GM18951 (cell line): ENCODE measurements around the gene CPSF6.
"Not testable (repeated sequence)": the region's sequence is repeated elsewhere in the genome, so short reads cannot be mapped to it uniquely, and the experiment has no call there.

Source experiments
- POLR2A ChIP-seq: IDR thresholded peaks from 4 replicates; pipeline ENCODE4 v1.6.1; 2011; ENCODE audit warnings: mild to moderate bottlenecking; ENCODE audit not compliant: insufficient read length, insufficient read depth; ENCODE audit errors: extremely low read depth
- in situ Hi-C: fragments of 300-500 bp; cut with MboI; formaldehyde crosslinking; loops from one replicate; pipeline ENCODE4 v1.12.0; 2022; ENCODE audit warnings: low sequenced_read_pairs, mixed read lengths, inconsistent platforms; ENCODE audit not compliant: unreplicated experiment

Gene CPSF6

DNA sequence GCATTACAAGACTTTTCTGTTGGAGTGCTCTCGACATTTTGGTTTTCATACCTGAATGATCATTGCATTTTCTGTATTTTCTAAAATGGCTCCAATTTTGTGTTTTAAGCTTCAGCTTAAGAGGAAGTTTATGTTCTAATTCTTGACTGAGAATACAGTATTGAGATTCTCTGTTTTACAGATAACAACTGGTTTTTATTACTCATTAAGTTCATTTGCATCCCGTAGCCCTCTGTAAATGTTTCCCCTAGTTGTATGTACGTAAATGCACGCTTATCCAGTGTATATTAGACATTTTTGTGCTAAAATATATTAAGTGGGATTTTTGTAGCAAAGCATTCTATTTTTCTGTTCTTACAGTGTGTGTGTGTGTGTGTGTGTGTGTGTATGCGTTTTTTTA lies 33.1 kb downstream of the CPSF6 start:
- no peak for TF ChIP-seq POLR2A
- in situ Hi-C loops: no loop called here

DNA sequence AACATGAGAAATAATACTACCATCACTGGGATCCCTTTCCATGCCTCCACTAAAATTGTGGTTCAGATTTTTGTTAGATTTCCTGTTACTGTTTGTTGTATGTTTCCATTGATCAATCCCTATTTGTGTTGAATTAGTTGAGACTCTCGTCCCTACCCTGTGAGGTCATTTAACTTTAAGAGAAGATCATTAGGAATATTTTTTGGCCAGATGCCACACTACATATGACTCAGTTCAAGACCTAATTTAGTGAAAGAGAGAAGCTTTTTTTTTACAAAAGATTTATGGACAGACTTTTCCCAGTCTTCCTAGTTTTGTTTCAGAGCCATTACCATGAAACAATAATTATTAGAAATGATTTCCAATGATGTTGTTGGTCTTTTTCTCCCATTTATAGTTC lies 35.5 kb downstream of the CPSF6 start:
- no peak for TF ChIP-seq POLR2A

DNA sequence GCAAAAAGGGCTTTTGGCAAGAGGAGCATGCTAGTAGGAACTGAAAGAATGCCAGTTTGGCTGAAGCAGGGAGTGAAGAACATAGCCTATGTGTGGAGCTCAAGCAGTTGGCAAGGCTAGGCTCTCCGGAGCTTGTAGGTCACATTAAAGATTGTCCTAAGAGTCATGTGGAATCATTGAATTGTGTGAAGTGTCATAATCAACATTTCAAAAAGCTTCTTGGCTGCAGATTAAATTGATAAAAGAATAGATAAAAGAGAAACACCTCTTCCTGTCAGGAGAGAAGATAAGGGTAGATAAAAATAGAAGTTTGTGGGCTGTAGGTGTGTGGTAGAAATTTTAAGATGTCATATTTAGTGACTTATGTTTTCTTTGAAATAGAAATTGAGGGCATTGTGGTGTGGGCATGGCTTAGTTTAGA lies 36.1 kb downstream of the CPSF6 start:
- in situ Hi-C loops: no loop called here
- TF ChIP-seq POLR2A: no peak

More for the DNA sequence above, 35.5 kb downstream of the CPSF6 start:
- in situ Hi-C loops: no loop called here

DNA sequence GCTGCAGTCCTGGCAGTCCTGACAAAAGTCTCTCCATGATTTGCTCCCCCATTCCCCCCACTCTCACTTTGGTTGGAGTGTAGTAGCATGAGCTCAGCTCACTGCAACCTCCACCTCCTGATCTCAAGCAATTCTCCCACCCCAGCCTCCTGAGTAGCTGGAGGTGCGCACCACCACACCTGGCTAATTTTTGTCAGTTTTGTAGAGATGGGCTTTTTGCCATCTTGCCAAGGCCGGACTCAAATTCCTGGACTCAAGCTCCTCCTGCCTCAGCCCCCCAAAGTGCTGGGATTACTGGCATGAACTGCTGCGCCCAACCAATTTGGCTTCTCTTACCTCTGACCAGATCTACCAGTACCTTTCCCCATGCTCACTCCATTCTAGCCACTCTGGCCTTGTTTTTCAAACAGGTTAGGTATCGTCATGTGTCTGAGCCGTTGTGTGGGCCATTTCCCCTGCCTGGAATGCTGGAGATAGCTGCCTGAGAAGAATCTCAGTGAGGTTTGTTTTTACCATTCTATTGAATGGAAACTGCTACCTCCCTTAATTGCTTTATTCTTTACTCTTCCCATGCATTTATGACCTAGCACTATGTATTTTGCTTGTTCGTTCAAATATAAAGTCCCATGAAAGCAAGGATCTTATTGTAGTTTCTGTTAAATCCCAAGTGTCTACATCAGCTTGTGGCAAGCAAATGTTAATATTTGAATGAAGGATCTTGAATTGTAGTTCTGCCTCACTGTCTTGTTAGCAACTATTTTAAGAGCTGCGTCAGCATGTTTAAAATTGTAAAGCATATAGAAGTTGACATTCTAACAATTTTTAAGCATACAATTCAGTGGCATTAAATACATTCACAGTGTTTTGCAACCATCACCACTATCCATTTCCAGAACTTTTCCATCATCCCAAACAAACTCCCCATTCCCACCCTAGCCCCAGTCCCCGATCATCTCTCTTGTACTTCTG lies 39.7 kb downstream of the CPSF6 start:
- in situ Hi-C loops: no loop called here
- no peak for TF ChIP-seq POLR2A

DNA sequence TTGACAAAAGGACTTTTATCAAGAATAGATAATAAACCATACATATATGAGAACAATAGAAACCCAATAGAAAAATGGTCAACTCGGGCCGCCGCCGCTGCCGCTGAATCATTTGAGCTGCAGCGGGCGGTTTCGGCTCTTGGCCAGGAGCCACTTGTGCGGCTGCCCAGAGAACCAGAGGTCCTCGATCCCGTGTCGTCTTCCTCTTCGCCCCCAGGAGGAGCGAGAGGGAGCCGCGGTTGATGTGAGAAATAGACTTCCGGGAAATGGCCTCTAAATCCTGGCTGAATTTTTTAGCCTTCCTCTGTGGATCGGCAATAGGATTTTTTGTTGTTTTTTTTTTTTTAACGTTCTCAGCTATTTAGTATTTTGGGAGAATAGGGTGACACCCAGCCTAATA lies 44.8 kb downstream of the CPSF6 start:
- TF ChIP-seq POLR2A: no peak
- in situ Hi-C loops: no loop called here

DNA sequence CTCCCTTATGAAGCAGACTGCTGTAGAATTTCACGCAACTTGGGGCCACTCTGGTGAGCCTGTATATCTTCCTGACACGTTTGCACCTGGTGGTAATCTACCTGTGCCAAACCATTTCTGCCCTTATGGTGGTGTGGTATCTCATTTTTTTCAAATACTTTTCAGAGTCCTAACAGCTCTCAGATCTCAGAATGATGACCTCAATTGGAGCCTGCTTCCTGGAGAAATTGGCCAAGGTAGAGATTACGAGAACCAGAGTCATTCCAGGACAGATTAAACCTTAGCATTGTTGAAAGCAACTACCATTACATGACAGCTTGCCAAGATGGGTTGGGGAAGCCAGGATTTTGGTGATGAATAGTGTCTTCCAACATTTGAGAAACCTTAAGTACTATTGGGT lies 48.2 kb downstream of the CPSF6 start:
- no peak for TF ChIP-seq POLR2A
- in situ Hi-C loops: no loop called here

DNA sequence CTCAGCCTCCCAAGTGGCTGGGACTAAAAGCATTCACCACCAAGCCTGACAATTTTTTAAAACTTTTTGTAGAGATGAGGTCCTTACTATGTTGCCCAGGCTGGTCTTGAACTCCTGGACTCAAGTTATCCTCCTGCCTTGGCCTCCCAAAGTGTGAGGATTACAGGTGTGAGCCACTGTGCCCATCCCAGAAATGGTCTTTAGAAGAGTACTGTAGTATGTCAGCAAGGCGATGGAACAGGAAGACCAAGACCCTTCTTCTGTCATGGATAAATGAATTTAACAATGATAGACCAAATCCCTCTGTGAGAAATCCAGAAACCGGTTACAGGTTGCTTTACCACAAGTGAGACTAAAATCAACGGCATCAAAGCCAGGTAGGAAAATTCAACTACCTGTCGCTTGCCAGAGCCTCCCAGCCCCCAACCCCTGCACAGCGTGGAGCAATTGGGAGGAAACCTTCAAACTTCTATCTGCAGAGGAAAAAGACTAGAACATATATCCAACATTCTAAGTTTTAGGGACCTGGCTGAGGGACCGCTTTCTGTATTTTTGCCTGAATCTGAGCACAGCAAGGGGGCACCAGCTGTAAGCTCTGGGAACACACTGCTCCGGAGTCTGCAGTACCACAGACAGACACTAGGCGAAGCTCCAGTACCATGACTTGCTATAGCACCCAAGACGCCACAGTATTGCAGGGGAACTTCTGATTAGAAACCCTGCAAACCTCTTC lies 51.3 kb downstream of the CPSF6 start:
- in situ Hi-C loops: no loop called here
- no peak for TF ChIP-seq POLR2A

DNA sequence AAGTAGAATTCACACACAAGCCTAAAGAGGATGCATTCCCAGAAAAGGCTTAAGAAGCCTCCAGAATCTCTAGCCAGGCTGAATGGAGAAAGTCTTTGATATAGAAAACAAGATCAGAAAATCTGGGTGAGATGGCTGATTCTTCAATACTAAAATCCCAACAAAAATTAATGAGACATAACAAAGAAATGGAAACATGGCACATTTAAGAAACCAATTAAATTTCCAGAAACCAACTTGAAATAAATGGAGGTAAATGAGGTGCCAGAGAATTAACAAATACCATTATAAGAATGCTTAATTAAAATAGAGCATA lies 51.9 kb downstream of the CPSF6 start:
- in situ Hi-C loops: no loop called here
- TF ChIP-seq POLR2A: no peak

DNA sequence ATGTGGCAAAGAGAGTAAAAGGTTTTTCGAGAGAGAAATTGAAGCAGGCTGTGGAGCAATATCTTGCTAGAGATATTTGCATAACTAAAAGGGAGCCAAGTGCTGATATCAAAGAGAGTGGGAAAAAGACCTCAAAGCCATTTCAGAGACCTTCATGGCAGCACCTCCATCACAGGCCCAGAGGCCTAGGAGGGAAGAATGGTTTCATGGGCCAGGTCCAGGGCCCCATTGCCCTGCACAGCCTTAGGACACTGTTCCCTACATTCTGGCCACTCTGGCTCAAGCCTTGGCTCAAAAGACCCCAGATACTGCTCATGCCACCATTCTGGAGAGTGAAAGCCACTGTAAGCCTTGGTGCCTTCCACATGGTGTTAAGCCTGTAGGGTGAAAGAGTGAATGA lies 58.8 kb downstream of the CPSF6 start:
- TF ChIP-seq POLR2A: no peak
- in situ Hi-C loops: no loop called here

DNA sequence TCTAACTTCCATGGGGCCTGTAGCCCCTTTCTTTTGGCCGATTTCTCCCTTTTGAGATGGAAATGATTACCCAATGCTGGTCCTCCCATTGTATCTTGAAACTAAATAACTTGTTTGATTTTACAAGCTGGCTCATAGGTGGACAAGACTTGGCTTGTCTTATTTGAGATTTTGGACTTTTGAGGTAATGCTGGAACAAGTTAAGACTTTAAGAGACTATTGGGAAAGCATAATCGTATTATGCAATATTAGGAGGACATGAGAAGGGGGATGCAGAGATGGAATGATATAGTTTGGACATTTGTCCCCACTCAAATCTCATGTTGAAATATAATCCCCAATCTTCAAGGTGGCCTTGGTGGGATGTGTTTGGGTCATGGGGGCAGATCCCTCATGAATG lies 59.6 kb downstream of the CPSF6 start:
- no peak for TF ChIP-seq POLR2A
- in situ Hi-C loops: no loop called here

DNA sequence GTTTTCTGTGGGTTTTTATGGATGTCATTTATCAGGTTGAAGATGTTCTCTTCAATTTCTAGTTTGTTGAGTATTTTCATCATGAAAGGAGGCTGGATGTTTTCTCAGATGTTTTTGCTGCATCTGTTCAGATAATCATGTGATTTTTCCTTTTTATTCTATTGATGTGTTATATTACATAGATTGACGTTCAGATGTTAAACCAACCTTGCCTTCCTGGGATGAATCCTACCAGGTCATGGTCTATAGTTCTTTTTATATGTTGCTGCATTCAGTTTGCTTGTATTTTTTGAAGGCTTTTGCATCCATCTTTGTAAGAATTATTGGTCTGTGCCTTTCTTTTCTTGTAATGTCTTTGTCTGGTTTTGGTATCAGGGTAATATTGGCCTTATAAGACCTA lies 64.9 kb downstream of the CPSF6 start:
- in situ Hi-C loops: no loop called here
- no peak for TF ChIP-seq POLR2A

DNA sequence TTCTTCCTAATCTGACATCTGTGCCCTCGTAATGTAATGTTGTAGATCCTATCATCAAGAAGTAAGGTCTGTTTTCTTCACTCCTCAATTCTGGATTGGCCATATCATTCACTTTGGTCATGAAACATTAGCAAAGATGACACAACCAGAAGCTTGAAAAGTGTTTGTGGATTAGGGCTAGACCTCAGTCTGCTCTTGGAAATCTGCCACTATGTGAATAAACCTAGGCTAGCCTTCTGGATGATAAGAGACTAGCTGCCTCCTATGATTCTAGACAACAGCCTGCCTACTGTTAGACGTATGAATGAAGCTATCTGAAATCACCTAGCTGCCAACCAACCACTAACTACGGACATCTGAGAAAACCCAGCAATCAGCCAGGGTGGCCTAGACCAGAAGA lies 70.1 kb downstream of the CPSF6 start:
- in situ Hi-C loops: no loop called here
- no peak for TF ChIP-seq POLR2A

DNA sequence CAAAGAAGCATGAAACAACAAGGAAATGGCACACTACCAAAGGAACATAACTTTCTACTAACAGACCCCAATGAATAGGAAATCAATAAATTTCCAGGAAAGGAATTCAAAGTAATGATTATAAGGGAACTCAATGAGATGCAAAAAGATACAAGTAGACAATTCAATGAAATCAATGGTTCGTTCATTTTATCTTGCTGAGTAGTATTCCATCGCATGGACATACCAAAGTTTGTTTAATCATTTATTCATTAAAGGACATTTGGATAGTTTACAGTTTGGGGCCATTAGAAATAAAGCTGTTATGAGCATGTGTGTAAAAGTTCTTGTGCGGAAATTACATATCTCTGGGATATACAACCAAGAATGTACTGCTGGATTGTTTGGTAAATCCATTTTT lies 73.8 kb downstream of the CPSF6 start:
- no peak for TF ChIP-seq POLR2A
- in situ Hi-C loops: no loop called here

DNA sequence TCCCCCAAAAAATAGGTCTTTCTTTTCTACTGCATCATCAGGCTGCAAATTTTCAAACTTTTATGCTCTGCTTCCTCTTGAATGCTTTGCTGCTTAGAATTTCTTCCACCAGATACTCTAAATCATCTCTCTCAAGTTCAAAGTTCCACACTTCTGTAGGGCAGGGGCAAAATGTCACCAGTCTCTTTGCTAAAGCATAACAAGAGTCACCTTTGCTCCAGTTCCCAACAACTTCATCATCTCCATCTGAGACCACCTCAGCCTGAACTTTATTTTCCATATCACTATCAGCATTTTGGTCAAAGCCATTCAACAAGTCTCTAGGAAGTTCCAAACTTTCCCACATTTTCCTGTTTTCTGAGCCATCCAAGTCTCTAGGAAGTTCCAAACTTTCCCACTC lies 77.4 kb downstream of the CPSF6 start:
- in situ Hi-C loops: not testable (repeated sequence)

DNA sequence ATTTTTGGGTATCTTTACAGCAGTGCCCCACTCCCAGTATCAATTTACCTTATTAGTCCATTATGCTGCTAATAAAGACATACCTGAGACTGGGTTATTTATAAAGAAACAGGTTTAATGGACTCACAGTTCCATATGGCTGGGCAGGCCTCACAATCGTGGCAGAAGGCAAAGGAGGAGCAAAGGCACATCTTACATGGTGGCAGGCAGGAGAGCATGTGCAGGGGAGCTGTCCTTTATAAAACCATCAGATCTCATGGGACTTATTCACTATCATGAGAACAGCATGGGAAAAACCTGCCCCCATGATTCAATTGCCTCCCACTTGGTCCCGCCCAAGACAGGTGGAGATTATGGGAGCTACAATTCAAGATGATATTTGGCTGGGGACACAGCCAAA lies 77.9 kb downstream of the CPSF6 start:
- in situ Hi-C loops: not testable (repeated sequence)
